ENCODE results near the gene PIN1. TPM values are rescaled to one million over a fixed set of nuclear protein-coding genes. Genes with fewer than 3 reads are reported as not detected.

PIN1 gene
- total and polyA plus RNA-seq, 2 of the 8 experiments (the other 6 are each of a cell fraction or from before 2014, with no cell fraction given) = 78.3 to 90.8 TPM

DNA sequence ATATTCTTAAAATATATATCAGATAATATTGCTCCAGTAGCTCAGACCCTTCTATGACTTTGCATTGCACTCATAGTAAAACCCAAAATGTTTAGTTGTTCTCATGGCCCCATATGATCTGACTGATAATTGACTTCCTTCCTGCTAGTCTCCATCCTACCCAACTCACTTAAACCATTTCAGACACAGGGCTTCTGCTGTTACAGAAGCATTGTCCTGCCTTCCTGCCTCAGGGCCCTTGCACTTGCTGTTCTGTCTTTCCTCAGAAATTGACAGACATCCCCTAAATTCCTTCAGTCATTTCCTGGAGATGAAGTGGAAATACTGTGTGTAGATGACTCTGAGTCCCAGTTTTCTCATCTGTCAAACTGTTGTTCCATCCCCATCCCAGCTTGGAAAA is 36.0 kb upstream of the PIN1 start:
- DNase-seq (ENCODE audit: low read depth in 1 of 2, low spot score in 2 of 2) = no peak
- H2BK12ac ChIP-seq (ENCODE audit: low read depth, low read length) = no peak overlapping the region
- H3K27me3 ChIP-seq (replicated peaks in 1 of 4; ENCODE audit: control insufficient read depth in 3 of 4, extremely low read depth in 1 of 4, insufficient read depth in 3 of 4, low read length in 3 of 4) = no peaks in the 10 kb centered on the region
- H3K27ac ChIP-seq (ENCODE audit: low read depth, low read length) = no peak overlapping the region
- H3K4ac ChIP-seq (replicated peaks; ENCODE audit: insufficient read length, low read depth, low read length) = no peak overlapping the region
- ChIA-PET POLR2A (ENCODE audit: partially characterized antibody) (no interaction called here), CTCF (ENCODE audit: partially characterized antibody) (interaction anchor here (0.7 to 1.4 kb wide), 6 partner anchors 11 to 594 kb away, joined by 3 to 7 read pairs (median 4); no protein-coding TSS in a partner anchor)
- H3K9ac ChIP-seq (replicated peaks in 1 of 4; ENCODE audit: extremely low read depth in 1 of 4, low read depth in 3 of 4, low read length in 3 of 4) = no peak overlapping the region
- H3K36me3 ChIP-seq (ENCODE audit: control insufficient read depth in 2 of 4, insufficient read depth in 4 of 4, low read length in 3 of 4) = no peaks in the 10 kb centered on the region
- H3K79me1 ChIP-seq (ENCODE audit: low read depth, low read length) = no peaks in the 10 kb centered on the region
- H2BK5ac ChIP-seq (ENCODE audit: low read depth, low read length) = no peak overlapping the region
- H3K79me2 ChIP-seq (ENCODE audit: control insufficient read depth in 1 of 2, insufficient read depth in 2 of 2, low read length in 2 of 2) = no peaks in the 10 kb centered on the region
- H4K8ac ChIP-seq (ENCODE audit: extremely low read depth, insufficient read depth, low read length) = no peak overlapping the region
- no peak overlapping the region for H4K91ac ChIP-seq (replicated peaks; ENCODE audit: insufficient read length, low read length)
- FAIRE-seq = no peak
- no peak overlapping the region for H2BK20ac ChIP-seq (ENCODE audit: low read length)
- no peak overlapping the region for H3K4me2 ChIP-seq (ENCODE audit: insufficient read depth in 1 of 2, low read depth in 2 of 2, low read length in 2 of 2)
- H2BK15ac ChIP-seq (ENCODE audit: low read length) = no peak overlapping the region
- no peak overlapping the region for H2BK120ac ChIP-seq (replicated peaks; ENCODE audit: low read depth, low read length)
- H2AFZ ChIP-seq (ENCODE audit: low read length) = no peak overlapping the region
- H3K56ac ChIP-seq (replicated peaks; ENCODE audit: insufficient read length, low read depth, low read length) = no peak overlapping the region
- H2AK5ac ChIP-seq (ENCODE audit: low read depth, low read length) = no peak overlapping the region
- no peak overlapping the region for H4K5ac ChIP-seq (ENCODE audit: insufficient read length, low read depth, low read length)
- no peaks in the 10 kb centered on the region for H3K4me1 ChIP-seq (replicated peaks in 1 of 4; ENCODE audit: control insufficient read depth in 3 of 4, insufficient read depth in 4 of 4, low read length in 3 of 4)
- H3K4me3 ChIP-seq (ENCODE audit: extremely low read depth in 1 of 4, insufficient read depth in 2 of 4, low read depth in 3 of 4, low read length in 4 of 4) = no peak overlapping the region
- H4K20me1 ChIP-seq (replicated peaks in 1 of 2; ENCODE audit: control insufficient read depth in 1 of 2, insufficient read depth in 2 of 2, low read length in 2 of 2) = no peaks in the 10 kb centered on the region
- H3K18ac ChIP-seq (ENCODE audit: extremely low read depth, low read length) = no peak overlapping the region
- H3K23ac ChIP-seq (ENCODE audit: insufficient read length) = no peak overlapping the region
- H3K14ac ChIP-seq (ENCODE audit: insufficient read length) = no peak overlapping the region
- H3K23me2 ChIP-seq (ENCODE audit: low read depth, low read length) = no peaks in the 10 kb centered on the region
- no peaks in the 10 kb centered on the region for H3K9me3 ChIP-seq (ENCODE audit: insufficient read depth in 2 of 2, low read depth in 1 of 2, low read length in 1 of 2)
- TF ChIP-seq ASH2L (IDR thresholded peaks at IDR 0.05; ENCODE audit: low read length) = no peak
- no peak for TF ChIP-seq SUZ12 (IDR thresholded peaks at IDR 0.05; ENCODE audit: low read length)
- TF ChIP-seq TAF1 (IDR thresholded peaks at IDR 0.05; ENCODE audit: low read depth, low read length) = no peak
- no peak for TF ChIP-seq SAP30 (IDR thresholded peaks at IDR 0.05; ENCODE audit: insufficient read depth, insufficient replicate concordance, low read length)
- TF ChIP-seq CBX5 (IDR thresholded peaks at IDR 0.05; ENCODE audit: low read depth, low read length) = no peak
- TF ChIP-seq GTF2F1 (IDR thresholded peaks at IDR 0.05; ENCODE audit: borderline replicate concordance, low read depth, low read length) = no peak
- TF ChIP-seq EGR1 (IDR thresholded peaks at IDR 0.05; ENCODE audit: borderline replicate concordance, low read depth, low read length) = no peak
- TF ChIP-seq SIRT6 (IDR thresholded peaks at IDR 0.05; ENCODE audit: low read length) = no peak
- TF ChIP-seq, protein P1, sequence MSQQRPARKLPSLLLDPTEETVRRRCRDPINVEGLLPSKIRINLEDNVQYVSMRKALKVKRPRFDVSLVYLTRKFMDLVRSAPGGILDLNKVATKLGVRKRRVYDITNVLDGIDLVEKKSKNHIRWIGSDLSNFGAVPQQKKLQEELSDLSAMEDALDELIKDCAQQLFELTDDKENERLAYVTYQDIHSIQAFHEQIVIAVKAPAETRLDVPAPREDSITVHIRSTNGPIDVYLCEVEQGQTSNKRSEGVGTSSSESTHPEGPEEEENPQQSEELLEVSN (IDR thresholded peaks at IDR 0.05) = no peak
- TF ChIP-seq POU5F1 (IDR thresholded peaks at IDR 0.05; ENCODE audit: low read depth, low read length) = no peak
- TF ChIP-seq KDM5A (IDR thresholded peaks at IDR 0.05; ENCODE audit: low read length) = no peak
- TF ChIP-seq, protein P2, sequence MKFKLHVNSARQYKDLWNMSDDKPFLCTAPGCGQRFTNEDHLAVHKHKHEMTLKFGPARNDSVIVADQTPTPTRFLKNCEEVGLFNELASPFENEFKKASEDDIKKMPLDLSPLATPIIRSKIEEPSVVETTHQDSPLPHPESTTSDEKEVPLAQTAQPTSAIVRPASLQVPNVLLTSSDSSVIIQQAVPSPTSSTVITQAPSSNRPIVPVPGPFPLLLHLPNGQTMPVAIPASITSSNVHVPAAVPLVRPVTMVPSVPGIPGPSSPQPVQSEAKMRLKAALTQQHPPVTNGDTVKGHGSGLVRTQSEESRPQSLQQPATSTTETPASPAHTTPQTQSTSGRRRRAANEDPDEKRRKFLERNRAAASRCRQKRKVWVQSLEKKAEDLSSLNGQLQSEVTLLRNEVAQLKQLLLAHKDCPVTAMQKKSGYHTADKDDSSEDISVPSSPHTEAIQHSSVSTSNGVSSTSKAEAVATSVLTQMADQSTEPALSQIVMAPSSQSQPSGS (IDR thresholded peaks at IDR 0.05; ENCODE audit: low read length) = no peak
- no peak for TF ChIP-seq SIX5 (IDR thresholded peaks at IDR 0.05; ENCODE audit: low read depth, low read length)
- TF ChIP-seq YY1 (IDR thresholded peaks at IDR 0.05; ENCODE audit: low read depth, low read length) = no peak
